Effector CD8-positive, alpha-beta T cell (primary cell): Measurements from ENCODE around the gene SLC48A1.
"Not testable (repeated sequence)": the region's sequence is repeated elsewhere in the genome, so short reads cannot be mapped to it uniquely, and the experiment has no call there.

ENCODE experiments used
- DNase-seq: peaks from one replicate; lab custom pipeline; 2025; lab: John Stamatoyannopoulos, UW

Gene SLC48A1

GRCh38 chr12:47791351-47791746 lies 18.3 kb downstream of the SLC48A1 start:
- DNase-seq: no peak

- no peak for DNase-seq
Observed at GRCh38 chr12:47791874-47792273, 18.8 kb downstream of the SLC48A1 start.

GRCh38 chr12:47793015-47793681 lies 20.1 kb downstream of the SLC48A1 start:
- DNase-seq: no peak

- DNase-seq: no peak
Observed at GRCh38 chr12:47794679-47795078, 21.6 kb downstream of the SLC48A1 start.

GRCh38 chr12:47795121-47795813 lies 22.2 kb downstream of the SLC48A1 start:
- DNase-seq: no peak

GRCh38 chr12:47795814-47796411 lies 22.9 kb downstream of the SLC48A1 start:
- DNase-seq: no peak

- DNase-seq: peak; percentile 33
Observed at GRCh38 chr12:47797441-47797840, 24.4 kb downstream of the SLC48A1 start.

GRCh38 chr12:47798382-47798948 lies 25.4 kb downstream of the SLC48A1 start:
- no peak for DNase-seq

- DNase-seq: no peak
Observed at GRCh38 chr12:47799357-47799955, 26.4 kb downstream of the SLC48A1 start.

- DNase-seq: no peak
Observed at GRCh38 chr12:47800582-47800981, 27.5 kb downstream of the SLC48A1 start.

GRCh38 chr12:47801170-47801903 lies 28.3 kb downstream of the SLC48A1 start:
- no peak for DNase-seq

- no peak for DNase-seq
Observed at GRCh38 chr12:47801904-47802246, 28.8 kb downstream of the SLC48A1 start.

- no peak for DNase-seq
Observed at GRCh38 chr12:47802312-47802711, 29.3 kb downstream of the SLC48A1 start.

- DNase-seq: no peak
Observed at GRCh38 chr12:47803191-47803875, 30.3 kb downstream of the SLC48A1 start.

- DNase-seq: no peak
Observed at GRCh38 chr12:47804171-47804570, 31.1 kb downstream of the SLC48A1 start.

- no peak for DNase-seq
Observed at GRCh38 chr12:47805417-47805816, 32.4 kb downstream of the SLC48A1 start.

GRCh38 chr12:47807338-47807737 lies 34.3 kb downstream of the SLC48A1 start:
- DNase-seq: no peak

GRCh38 chr12:47808050-47808449 lies 35.0 kb downstream of the SLC48A1 start:
- peak; percentile 55 for DNase-seq

GRCh38 chr12:47808574-47809365 lies 35.7 kb downstream of the SLC48A1 start:
- peak; percentile 25 for DNase-seq

GRCh38 chr12:47809518-47809917 lies 36.5 kb downstream of the SLC48A1 start:
- not testable (repeated sequence) for DNase-seq

GRCh38 chr12:47811072-47811396 lies 38.0 kb downstream of the SLC48A1 start:
- DNase-seq: no peak
